NCI-H2171 (cell line): ENCODE results near the gene CEBPZ.
"Not testable (repeated sequence)": the region's sequence is repeated elsewhere in the genome, so short reads cannot be mapped to it uniquely, and the experiment has no call there.

Source experiments
- DNase-seq: peaks from one replicate; lab custom pipeline; 2025; lab: John Stamatoyannopoulos, UW

CEBPZ gene

GRCh38 chr2:37223131-37223530 lies 8.3 kb downstream of the CEBPZ start:
- DNase-seq, result no peak

DNA sequence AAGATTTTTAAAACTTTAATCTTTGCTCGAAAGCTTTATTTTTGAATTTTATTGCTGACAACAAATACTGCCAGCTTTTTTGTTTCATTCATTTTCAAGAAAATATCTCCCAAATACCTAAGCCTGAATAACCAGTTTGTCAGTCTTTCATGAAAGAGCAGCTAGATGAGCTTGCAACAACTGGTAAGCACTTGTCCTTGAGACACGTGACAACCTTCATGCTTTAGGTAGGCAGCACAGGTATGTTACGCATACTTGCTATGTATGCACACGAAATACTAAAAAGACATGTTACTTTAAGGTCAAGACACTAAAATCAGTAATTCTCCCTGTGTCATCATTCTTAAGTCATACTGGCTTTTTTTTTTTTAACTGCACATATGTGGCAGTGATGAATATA lies 12.3 kb downstream of the CEBPZ start:
- no peak for DNase-seq

DNA sequence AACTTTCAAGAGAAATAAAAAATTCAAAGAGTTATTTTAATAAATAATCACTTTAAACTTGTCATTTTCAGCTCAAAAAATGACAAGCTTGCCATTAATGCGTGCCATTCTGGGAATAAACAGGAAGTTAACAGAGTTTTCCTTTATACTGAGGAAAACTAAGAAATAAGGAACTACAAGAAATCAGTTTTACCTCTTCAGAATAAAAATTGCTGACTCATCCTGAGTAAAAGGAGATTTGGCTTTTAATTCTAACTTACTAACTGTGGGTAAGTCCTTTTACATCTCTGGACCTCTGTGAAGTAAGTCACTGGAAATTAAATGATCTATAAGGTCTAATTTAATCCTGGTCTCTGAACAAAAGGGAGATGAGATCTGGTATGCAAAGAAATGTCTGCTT lies 16.1 kb downstream of the CEBPZ start:
- DNase-seq, result no peak

DNA sequence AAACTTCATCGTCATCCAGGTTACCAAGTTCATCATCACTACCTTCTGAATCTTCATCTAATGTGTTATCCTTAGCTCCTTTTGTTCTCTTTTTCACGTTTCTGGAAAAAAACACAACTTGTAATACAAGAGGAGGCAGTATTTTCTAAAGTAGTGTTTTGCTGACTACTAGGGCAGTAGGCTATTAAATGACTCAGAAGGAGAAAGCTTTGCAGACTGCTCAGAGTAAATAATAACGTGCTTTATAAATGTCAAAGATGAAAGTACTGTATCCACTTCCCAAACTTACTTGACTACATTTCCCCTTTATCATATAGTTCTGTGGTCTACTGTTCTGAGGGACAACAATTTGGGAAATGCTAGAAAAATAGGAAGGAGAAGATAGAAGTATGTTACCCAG lies 19.5 kb downstream of the CEBPZ start:
- DNase-seq, result no peak

DNA sequence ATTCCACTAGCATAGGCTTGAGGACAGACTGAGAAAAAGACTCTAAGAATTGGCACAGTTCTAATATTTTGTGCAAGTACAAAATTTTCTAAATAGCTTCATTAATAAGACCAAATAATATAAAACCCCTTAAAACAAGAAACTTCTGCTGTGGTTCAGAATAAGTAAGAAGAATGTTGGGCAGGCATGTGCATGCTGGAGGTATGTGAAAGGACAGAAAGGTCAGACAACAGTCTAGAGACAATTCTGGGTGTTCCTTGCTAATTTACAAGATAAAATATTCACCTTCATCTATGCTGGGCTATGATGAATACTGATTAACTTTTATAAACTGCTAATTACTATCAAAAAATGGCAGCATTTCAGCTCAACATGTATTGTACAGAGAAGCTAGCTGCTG lies 20.2 kb downstream of the CEBPZ start:
- DNase-seq, result no peak

DNA sequence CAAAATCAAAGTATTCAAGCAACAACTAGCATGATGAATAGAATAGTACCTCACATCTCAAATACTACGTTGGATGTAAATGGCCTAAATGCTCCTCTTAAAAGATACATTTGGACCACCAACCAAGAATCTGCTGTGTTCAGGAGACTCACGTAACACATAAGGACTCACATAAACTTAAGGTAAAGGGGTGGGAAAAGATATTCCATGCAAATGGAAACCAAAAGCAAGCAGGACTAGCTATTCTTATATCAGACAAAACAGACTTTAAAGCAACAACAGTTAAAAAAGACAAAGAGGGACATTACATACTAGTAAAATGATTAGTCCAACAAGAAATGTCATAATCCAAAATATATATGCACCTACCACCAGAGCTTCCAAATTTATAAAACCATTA lies 24.6 kb downstream of the CEBPZ start:
- DNase-seq, result not testable (repeated sequence)

- no peak for DNase-seq
Observed at GRCh38 chr2:37205689-37206341, 25.6 kb downstream of the CEBPZ start.

- DNase-seq, result not testable (repeated sequence)
Observed at GRCh38 chr2:37205071-37205661, 26.2 kb downstream of the CEBPZ start.

DNA sequence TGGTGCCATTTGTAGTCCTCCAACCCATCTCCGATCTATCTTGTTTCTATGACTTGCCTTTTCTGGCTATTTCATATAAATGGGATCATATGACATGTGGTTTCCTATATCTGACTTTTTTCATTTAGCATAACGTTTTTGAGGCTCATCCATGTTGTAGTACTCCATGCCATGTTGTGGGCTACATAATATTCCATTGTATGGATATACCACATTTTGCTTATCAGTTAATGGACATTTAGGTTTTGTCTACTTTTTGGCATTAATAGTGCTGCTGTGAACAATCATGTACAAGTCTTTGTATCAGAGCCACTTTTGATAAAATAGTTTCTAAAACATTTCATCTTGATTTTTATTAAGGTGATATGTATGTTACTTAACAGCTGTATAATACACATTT lies 27.7 kb downstream of the CEBPZ start:
- no peak for DNase-seq

- no peak for DNase-seq
Observed at GRCh38 chr2:37201766-37202165, 29.6 kb downstream of the CEBPZ start.

- no peak for DNase-seq
Observed at GRCh38 chr2:37201208-37201607, 30.2 kb downstream of the CEBPZ start.

DNA sequence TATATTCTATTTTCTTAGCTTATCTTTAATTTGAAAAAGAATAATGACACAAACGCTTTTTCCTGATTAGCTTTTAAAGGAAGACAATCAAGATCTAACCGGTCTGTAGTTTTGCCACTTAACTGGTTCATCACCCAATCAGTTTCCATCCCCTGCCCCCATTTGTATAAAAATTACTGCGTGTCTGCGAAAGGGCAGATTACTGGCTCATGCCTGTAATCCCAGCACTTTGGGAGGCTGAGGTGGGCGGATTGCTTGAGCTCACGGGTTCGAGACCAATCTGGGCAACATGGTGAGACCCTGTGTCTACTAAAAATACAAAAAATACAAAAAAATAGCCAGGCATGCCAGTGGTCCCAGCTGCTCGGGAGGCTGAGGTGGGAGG lies 32.7 kb downstream of the CEBPZ start:
- DNase-seq, result no peak

GRCh38 chr2:37196320-37197195 lies 34.8 kb downstream of the CEBPZ start, which contains the start of gene CEBPZOS:
CEBPZOS (plus strand) TSS chr2:37196496; CDS start chr2:37199705, 3,209 bp downstream.
- peak; percentile 64 for DNase-seq

DNA sequence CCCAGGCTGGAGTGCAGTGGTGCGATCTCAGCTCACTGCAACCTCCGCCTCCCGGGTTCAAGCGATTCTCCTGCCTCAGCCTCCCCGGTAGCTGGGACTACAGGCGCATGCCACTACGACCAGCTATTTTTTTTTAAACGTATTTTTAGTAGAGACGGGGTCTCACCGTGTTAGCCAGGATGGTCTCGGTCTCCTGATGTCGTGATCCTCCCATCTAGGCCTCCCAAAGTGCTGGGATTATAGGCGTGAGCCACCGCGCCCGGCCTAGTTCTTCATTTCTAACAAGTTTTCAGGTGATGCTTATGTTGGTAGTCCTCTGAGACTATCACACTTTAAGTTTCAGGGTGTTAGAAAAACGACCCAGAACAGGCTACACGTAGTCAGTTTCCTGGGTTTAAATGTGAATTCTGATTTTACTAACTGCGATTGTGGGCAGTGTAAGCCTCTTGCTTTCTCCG lies 35.5 kb downstream of the CEBPZ start:
- not testable (repeated sequence) for DNase-seq

DNA sequence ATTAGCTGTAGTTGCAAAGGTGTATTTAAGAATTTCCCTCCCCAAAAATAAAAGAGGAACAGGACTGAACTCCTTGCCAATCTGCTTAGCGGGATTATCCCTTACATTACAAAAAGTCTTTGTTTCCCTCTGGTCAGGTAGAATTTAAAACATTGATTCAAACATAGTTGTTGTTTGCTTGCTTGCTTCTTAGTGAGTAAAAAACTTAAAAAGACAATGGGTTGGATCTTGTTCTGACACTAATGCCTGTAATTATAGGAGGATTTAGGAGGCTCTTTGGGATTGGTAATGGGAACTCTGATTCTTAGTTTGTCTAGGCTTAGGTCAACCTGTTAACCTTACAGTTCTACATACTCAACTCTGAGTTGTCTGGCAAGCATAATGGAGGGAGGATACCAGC lies 38.8 kb downstream of the CEBPZ start:
- DNase-seq, result no peak

DNA sequence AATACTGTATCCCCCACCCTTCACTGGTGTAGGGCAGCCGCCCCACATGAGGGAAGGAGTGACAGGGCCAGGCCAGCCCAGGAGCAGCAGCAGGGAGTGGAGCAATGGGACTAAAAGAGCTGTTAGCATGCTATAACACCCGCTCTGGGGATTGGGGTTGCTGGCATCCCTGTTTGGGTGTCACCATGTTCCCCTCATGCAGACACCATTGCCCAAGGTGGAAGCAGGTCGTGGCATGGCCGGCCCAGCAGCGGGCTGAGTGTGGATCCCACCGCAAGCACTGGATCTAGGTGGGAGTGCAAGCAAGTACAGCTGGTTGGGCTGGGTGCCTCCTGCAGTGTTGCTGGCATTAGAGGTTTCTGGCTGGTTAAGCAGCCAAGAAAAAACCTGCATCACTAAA lies 39.6 kb downstream of the CEBPZ start:
- DNase-seq, result no peak

DNA sequence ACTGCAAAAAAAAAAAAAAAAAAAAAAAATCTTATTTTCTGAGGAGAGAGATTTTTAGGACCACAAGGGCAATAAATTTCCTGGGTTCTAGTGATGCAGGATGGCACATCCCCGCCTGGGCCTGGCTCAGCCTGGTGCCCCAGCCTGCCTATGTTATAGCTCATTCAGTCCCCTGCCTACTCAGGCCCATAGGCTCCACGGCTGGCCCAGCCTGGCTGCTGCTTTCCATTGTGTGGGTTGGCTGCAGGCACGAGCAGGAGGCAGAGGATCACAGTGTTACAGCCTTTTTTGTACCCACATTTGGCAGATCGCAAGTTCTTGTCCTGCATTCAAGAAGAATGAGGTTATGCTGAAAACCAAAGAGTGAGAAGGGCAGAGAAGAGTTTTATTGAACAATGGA lies 40.1 kb downstream of the CEBPZ start:
- DNase-seq, result no peak

- no peak for DNase-seq
Observed at GRCh38 chr2:37190290-37190689, 41.1 kb downstream of the CEBPZ start.

DNA sequence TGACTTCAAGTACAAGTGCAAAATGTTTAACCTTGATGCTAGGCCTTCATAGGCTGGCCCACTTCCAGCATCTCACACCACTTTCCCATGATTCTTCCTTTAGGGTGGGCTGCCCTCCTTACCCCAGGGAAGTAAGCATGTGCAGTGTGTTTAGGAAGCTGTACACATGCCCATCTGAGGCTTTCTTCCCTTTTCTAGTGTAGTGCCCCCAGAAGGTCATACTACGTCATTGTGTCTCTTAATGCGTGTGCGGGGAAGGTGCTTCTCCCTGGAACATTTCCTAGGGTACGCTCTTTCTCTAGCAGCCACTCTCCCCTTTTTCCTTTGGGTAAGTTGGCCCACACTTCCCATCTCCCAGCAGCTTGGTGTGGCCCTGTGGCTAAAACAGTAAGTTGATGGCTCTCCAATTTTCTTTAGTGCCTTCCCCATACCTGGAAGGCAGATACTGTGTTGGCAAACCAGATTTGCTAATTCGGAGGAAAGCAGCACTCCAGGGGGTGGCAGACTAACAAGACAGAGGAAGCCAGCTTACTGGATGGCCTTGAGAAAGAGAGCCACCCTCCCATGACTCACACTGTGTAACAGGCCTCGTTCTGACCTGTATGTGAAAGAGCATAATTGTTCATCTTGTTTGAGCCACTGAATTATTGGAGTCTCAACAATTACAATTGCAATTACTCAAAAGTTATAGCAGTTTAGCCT lies 41.8 kb downstream of the CEBPZ start:
- no peak for DNase-seq

GRCh38 chr2:37188570-37188969 lies 42.8 kb downstream of the CEBPZ start, which contains the start of gene SULT6B1:
SULT6B1 (minus strand) TSS chr2:37188670; CDS start chr2:37188640, 30 bp downstream.
- no peak for DNase-seq

GRCh38 chr2:37181726-37182684 lies 49.4 kb downstream of the CEBPZ start:
- no peak for DNase-seq
